HG03442 (cell line): ENCODE measurements around the gene MTG2.

Experiments used
- ATAC-seq: cut with Tn5 transposase; IDR thresholded peaks from one replicate; pipeline ENCODE4 v1.9.1; 2021; ENCODE audit warnings: mild to moderate bottlenecking, moderate library complexity; ENCODE audit not compliant: unreplicated experiment

Gene MTG2

GRCh38 chr20:62183426-62184142 lies 756 bp downstream of the MTG2 start:
- ATAC-seq, result no peak

- no peak for ATAC-seq
Observed at GRCh38 chr20:62186096-62186426, 3.2 kb downstream of the MTG2 start.

GRCh38 chr20:62186887-62187866 lies 4.3 kb downstream of the MTG2 start:
- ATAC-seq, result no peak

DNA sequence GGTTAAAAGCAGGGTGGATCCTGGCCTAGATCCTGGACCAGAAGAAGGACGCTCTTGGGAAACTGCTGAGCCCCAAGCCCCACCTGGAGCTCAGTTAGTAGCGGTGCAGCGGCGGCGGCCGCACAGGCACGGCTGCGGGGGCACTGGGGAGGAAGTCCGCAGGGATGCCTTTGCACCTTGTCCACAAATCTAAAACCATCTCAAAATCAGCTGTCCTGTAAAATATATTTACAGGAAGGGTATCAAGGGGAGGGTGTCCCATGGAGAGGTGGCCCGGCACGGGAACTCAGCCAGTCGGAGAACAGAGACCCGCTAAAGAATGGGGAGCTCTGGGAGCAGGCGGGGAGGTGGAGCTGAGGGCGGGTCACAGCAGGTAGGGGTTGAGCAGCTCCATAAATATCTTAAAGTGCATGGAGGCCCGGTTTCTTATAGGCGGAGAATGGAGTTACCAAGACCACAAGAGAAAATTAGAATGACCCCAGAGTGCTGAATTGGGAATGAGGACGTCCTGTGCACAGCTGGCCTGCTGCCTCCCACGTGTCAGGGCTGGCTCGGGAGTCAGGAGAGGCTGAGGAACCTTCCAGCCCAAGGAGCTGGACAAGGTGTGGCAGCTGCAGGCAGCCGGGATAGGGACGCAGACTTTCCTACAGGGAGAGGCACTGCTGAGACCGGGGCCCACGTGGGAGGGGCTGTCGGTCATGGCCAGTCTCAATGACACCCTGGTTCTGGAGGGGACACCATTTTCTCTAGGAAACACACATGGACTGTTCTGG lies 8.0 kb downstream of the MTG2 start:
- ATAC-seq, result no peak

- ATAC-seq, result no peak
Observed at GRCh38 chr20:62191781-62192559, 9.1 kb downstream of the MTG2 start.

- no peak for ATAC-seq
Observed at GRCh38 chr20:62192635-62193034, 9.8 kb downstream of the MTG2 start.

GRCh38 chr20:62193079-62194025 lies 10.5 kb downstream of the MTG2 start:
- no peak for ATAC-seq

- ATAC-seq, result no peak
Observed at GRCh38 chr20:62195075-62195405, 12.2 kb downstream of the MTG2 start.

GRCh38 chr20:62195736-62196135 lies 12.9 kb downstream of the MTG2 start:
- no peak for ATAC-seq

- no peak for ATAC-seq
Observed at GRCh38 chr20:62196286-62196685, 13.5 kb downstream of the MTG2 start.

GRCh38 chr20:62197311-62197710 lies 14.5 kb downstream of the MTG2 start:
- ATAC-seq, result no peak

GRCh38 chr20:62197801-62198200 lies 15.0 kb downstream of the MTG2 start:
- no peak for ATAC-seq

DNA sequence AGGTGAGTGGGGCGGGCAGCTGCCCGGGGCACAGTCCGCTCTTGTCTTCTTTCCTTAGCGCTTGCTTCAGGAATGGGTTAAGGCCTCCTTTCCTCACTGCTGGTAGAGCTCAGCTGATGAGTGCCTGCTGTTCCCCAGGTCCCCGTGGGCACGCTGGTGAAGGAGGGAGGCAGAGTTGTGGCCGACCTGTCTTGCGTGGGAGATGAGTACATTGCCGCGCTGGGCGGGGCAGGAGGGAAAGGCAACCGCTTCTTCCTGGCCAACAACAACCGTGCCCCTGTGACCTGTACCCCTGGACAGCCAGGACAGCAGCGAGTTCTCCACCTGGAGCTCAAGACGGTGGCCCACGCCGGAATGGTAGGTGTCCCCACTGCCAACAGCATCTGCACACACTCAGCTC lies 15.7 kb downstream of the MTG2 start:
- ATAC-seq, result no peak

GRCh38 chr20:62198931-62199330 lies 16.1 kb downstream of the MTG2 start:
- ATAC-seq, result no peak

DNA sequence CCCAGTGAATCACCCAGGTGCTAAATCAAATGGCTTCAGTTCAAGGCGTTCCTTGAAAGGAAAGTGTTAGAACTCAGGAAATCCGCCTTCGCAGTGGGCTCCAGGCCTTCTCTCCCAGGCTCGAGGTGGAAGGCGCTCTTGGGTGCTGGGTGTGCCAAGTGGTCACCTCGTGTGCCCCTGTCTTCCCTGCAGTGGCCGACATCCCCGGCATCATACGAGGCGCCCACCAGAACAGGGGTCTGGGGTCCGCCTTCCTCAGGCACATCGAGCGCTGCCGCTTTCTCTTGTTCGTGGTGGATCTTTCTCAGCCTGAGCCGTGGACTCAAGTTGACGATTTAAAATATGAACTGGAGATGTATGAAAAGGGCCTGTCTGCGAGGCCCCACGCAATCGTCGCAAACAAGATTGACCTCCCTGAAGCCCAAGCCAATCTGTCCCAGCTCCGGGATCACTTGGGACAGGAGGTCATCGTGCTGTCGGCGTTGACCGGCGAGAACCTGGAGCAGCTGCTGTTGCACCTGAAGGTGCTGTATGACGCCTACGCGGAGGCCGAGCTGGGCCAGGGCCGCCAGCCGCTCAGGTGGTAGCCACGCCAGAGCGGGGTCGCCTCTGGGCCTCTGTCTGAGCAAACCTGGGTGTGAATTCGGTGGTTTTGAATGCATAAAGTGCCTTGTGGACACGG lies 17.8 kb downstream of the MTG2 start:
- no peak for ATAC-seq

DNA sequence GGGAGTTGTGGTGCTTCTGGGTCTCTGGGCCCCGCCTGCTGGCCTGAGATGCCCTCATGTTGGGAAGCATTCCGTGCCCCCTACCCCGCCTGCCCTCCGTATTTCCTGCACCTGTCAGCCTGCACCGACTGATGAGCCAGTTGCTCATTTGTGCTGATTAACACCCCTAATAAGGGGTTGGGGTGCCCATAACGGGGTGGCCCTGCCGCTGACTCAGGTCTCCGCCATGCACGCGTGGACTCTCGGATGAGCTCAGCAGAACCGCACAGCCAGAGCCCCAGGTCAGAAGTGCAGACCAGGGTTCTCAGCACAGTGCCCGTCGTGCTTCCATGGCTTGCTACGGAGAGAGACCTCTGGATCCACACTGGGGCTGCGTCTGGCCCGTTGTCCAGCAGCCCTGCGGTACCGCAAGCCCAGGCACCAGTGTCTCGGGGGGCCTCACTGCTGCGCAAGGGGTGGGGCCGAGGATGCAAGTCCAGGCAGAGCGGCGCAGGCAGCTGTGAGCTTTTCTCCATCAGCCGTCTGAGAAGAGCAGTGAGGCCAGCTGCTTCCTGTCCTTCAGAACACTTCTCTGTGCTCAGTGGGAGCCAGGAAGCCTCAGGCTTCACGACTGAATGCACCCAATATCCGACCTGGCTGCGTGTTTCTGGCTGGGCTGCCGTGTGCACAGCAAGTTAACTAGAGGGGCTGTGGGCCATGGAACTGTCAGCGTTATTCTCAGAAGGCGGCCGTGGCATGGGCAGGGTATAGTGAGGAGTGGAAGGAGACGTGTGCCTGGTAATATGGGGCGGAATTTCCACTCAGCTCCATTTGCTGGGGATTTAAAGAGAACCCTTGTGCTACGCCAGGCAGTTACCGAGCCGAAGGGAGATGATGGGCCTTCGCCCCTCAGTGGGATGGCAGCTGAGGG lies 18.6 kb downstream of the MTG2 start:
- no peak for ATAC-seq

GRCh38 chr20:62202083-62202395 lies 19.2 kb downstream of the MTG2 start:
- ATAC-seq, result no peak

DNA sequence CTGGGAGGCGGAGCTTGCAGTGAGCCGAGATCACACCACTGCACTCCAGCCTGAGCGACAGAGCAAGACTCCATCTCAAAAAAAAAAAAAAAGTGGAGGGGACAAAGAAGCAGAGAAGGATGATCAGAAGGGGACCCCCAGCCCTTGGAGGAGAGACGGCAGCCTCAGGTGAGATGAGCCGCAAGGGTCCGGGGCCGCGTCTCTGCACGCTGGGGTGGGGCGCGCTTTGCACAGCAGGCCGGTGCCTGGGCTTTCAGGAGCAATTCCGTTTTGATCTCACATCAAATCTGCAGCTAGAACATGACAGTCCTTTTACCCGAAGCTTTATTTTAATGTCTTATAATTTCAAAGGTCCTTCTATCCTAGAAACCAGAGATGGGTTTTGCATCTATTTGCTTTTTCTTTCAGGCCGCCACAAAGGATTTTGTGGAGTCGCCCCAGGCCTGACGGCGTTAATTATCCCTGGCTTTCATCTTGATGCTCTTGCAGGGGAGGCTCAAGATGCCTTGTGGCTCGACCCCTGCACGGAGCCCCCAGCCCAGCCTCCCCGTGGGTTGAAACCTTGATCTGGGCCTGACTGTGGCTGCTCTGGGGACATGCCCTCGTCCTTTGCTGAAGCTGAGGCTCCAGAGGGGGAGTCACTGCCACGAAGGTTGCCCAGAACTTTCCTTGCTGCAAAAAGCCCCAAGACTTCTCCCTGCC lies 20.0 kb downstream of the MTG2 start:
- ATAC-seq, result no peak
